ENCODE measurements around the gene CD80.

- TF ChIP-seq EZH2 (IDR thresholded peaks at IDR 0.05; ENCODE audit: borderline replicate concordance, low read depth, low read length) (no peak), FOXK2 (conservative IDR thresholded peaks at IDR 0.05 in 1 of 2, IDR thresholded peaks at IDR 0.05 in 1 of 2; ENCODE audit: low read depth in 2 of 2) (no peak), PHF8 (IDR thresholded peaks at IDR 0.05; ENCODE audit: borderline replicate concordance, low read length) (no peak), CTCF (IDR thresholded peaks at IDR 0.05 in 2 of 3, conservative IDR thresholded peaks at IDR 0.05 in 1 of 3; ENCODE audit: insufficient read depth in 2 of 3, low read depth in 1 of 3, low read length in 3 of 3) (no peak), ELK1 (CRISPR knock-in tag; IDR thresholded peaks at IDR 0.05) (no peak), GABPA (tag; conservative IDR thresholded peaks at IDR 0.05; ENCODE audit: low read depth) (no peak), RFX5 (IDR thresholded peaks at IDR 0.05; ENCODE audit: low read depth, low read length) (no peak), POLR2AphosphoS5 (IDR thresholded peaks at IDR 0.05; ENCODE audit: control insufficient read depth, insufficient read depth, low read depth, low read length) (no peak), EP300 (IDR thresholded peaks at IDR 0.05; ENCODE audit: low read length) (no peak)
These were observed 3.5 kb downstream of the CD80 start for GRCh38 chr3:119555929-119556328.

Data from K562 (cell line).